ENCODE measurements around the gene AFAP1. TPM values are rescaled to one million over a fixed set of nuclear protein-coding genes. Genes with fewer than 3 reads are reported as not detected.
"Not testable (repeated sequence)": the region's sequence is repeated elsewhere in the genome, so short reads cannot be mapped to it uniquely, and the experiment has no call there.

AFAP1 gene
- total RNA-seq, 1 donor from 2014 or later: 27.8 TPM

DNA sequence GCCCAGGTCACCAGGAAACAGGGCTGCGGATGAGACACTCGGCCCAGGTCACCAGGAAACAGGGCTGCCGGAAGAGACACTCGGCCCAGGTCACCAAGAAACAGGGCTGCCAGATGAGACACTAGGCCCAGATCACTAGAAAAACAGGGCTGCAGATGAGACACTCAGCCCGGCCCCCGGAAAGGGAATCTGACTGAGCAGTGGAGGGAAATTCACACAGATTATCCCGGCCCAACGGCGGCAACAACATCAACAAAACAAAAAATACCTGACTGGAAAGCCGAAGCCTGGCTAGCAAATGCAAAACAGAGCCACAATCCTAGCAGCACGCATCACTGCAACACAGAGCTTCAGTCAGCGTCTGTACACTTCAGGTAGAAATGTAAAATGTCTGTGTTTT lies 20.7 kb downstream of the AFAP1 start:
- Mint-ChIP-seq H3K27ac (ENCODE audit: unreplicated experiment) (peak overlapping the region; percentile 86), H3K4me1 (ENCODE audit: unreplicated experiment) (peaks cover 15% of the 10 kb centered on the region), H3K36me3 (ENCODE audit: low read depth, unreplicated experiment) (peaks cover 8% of the 10 kb centered on the region), H3K27me3 (ENCODE audit: unreplicated experiment) (peaks cover 2% of the 10 kb centered on the region), H3K9me3 (ENCODE audit: unreplicated experiment) (no peaks in the 10 kb centered on the region), H3K4me3 (ENCODE audit: unreplicated experiment) (no peak overlapping the region)
- DNase-seq (ENCODE audit: low spot score): no peak
- TF ChIP-seq, protein P1, sequence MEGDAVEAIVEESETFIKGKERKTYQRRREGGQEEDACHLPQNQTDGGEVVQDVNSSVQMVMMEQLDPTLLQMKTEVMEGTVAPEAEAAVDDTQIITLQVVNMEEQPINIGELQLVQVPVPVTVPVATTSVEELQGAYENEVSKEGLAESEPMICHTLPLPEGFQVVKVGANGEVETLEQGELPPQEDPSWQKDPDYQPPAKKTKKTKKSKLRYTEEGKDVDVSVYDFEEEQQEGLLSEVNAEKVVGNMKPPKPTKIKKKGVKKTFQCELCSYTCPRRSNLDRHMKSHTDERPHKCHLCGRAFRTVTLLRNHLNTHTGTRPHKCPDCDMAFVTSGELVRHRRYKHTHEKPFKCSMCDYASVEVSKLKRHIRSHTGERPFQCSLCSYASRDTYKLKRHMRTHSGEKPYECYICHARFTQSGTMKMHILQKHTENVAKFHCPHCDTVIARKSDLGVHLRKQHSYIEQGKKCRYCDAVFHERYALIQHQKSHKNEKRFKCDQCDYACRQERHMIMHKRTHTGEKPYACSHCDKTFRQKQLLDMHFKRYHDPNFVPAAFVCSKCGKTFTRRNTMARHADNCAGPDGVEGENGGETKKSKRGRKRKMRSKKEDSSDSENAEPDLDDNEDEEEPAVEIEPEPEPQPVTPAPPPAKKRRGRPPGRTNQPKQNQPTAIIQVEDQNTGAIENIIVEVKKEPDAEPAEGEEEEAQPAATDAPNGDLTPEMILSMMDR (IDR thresholded peaks at IDR 0.05; ENCODE audit: unreplicated experiment): no peak

DNA sequence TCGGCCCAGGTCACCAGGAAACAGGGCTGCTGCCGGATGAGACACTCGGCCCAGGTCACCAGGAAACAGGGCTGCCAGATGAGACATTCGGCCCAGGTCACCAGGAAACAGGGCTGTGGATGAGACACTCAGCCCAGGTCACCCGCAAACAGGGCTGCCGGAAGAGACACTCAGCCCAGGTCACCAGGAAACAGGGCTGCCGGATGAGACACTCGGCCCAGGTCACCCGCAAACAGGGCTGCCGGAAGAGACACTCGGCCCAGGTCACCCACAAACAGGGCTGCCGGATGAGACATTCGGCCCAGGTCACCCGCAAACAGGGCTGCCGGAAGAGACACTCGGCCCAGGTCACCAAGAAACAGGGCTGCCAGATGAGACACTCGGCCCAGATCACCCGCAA lies 21.5 kb downstream of the AFAP1 start:
- peak overlapping the region; percentile 59 for H3K27ac Mint-ChIP-seq (ENCODE audit: unreplicated experiment)

DNA sequence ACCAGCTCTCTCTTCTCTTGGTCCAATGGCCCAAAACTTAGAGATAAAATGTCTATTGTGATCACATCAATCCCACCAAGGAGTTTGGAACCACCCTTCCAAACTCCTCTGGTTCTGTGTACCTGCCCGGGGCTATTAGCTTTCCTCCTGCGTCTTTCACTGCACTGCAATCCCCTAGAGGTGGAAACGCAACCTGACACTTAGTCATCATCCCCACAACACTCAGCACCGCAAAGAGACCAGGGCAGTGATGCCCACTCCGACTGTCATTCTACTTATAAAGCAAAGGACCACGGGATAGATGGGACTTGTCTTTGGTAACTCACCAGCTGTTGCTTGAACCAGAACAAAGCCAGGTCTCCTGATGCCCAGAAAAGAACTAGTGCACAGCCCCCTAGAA lies 22.0 kb downstream of the AFAP1 start:
- Mint-ChIP-seq H3K9me3 (ENCODE audit: unreplicated experiment) (no peaks in the 10 kb centered on the region), H3K27me3 (ENCODE audit: unreplicated experiment) (peaks cover 2% of the 10 kb centered on the region), H3K4me3 (ENCODE audit: unreplicated experiment) (no peak overlapping the region), H3K4me1 (ENCODE audit: unreplicated experiment) (peaks cover 15% of the 10 kb centered on the region), H3K36me3 (ENCODE audit: low read depth, unreplicated experiment) (peaks cover 8% of the 10 kb centered on the region), H3K27ac (ENCODE audit: unreplicated experiment) (no peak overlapping the region)
- TF ChIP-seq, protein P1 (IDR thresholded peaks at IDR 0.05; ENCODE audit: unreplicated experiment): no peak
- no peak for DNase-seq (ENCODE audit: low spot score)

More for the DNA sequence above, 21.5 kb downstream of the AFAP1 start:
- not testable (repeated sequence) for H3K27me3 Mint-ChIP-seq (ENCODE audit: unreplicated experiment); H3K36me3 Mint-ChIP-seq (ENCODE audit: low read depth, unreplicated experiment); DNase-seq (ENCODE audit: low spot score); H3K9me3 Mint-ChIP-seq (ENCODE audit: unreplicated experiment)
- peaks cover 15% of the 10 kb centered on the region for H3K4me1 Mint-ChIP-seq (ENCODE audit: unreplicated experiment)
- peak overlapping the region; percentile 40 for H3K4me3 Mint-ChIP-seq (ENCODE audit: unreplicated experiment)

DNA sequence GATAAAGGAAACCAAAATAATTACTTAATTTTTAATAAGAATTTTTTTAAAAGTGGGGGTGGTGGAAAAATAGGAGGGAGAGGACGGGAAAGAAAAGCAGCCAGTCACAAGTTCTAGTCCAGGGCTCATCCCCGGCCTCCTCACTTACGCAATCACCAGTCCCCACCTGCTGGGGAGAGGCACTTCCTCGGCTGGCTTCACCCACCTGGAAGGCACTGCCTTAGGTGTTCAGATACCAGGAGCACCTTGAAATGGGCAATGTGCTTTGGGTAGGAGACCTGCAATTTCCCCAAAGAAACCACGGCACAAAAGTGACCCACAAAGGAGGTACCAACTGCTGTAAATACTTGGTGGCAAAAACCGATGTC lies 23.8 kb downstream of the AFAP1 start:
- Mint-ChIP-seq H3K9me3 (ENCODE audit: unreplicated experiment) (no peaks in the 10 kb centered on the region), H3K4me1 (ENCODE audit: unreplicated experiment) (peaks cover 21% of the 10 kb centered on the region), H3K4me3 (ENCODE audit: unreplicated experiment) (no peak overlapping the region), H3K27me3 (ENCODE audit: unreplicated experiment) (peaks cover 2% of the 10 kb centered on the region), H3K36me3 (ENCODE audit: low read depth, unreplicated experiment) (peaks cover 8% of the 10 kb centered on the region), H3K27ac (ENCODE audit: unreplicated experiment) (no peak overlapping the region)
- TF ChIP-seq, protein P1 (IDR thresholded peaks at IDR 0.05; ENCODE audit: unreplicated experiment): no peak
- DNase-seq (ENCODE audit: low spot score): no peak

DNA sequence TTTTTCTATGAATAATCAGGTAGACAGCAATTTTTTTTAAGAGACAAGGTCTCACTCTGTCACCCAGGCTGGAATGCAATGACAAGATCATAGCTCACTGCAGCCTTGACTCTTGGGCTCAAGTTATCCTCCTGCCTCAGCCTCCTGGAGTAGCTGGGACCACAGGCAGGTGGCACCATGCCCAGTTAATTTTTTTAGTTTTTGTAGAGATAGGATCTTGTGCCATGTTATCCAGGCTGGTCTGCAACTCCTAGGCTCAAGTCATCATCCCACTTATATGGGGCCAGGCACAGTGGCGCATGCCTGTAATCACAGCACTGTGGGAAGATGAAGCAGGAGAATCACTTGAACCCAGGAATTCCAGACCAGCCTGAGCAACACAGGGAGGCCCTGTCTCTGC lies 26.8 kb downstream of the AFAP1 start:
- Mint-ChIP-seq H3K36me3 (ENCODE audit: low read depth, unreplicated experiment) (no peaks in the 10 kb centered on the region), H3K4me3 (ENCODE audit: unreplicated experiment) (no peak overlapping the region), H3K4me1 (ENCODE audit: unreplicated experiment) (peaks cover 19% of the 10 kb centered on the region), H3K27me3 (ENCODE audit: unreplicated experiment) (peaks cover 2% of the 10 kb centered on the region), H3K9me3 (ENCODE audit: unreplicated experiment) (no peaks in the 10 kb centered on the region), H3K27ac (ENCODE audit: unreplicated experiment) (no peak overlapping the region)
- DNase-seq (ENCODE audit: low spot score): no peak
- TF ChIP-seq, protein P1 (IDR thresholded peaks at IDR 0.05; ENCODE audit: unreplicated experiment): no peak

Measured in endothelial cell (in vitro differentiated cells).